Muscle layer of duodenum (tissue), 2 donors: Measurements from ENCODE around the gene DIPK1C.

Experiments
- H3K27ac ChIP-seq: one replicate; pipeline ENCODE4 v1.7.0; 2013; ENCODE audit warnings: mild to moderate bottlenecking, low read length
- H3K27me3 ChIP-seq: one replicate; pipeline ENCODE4 v1.7.0; 2013; ENCODE audit warnings: low read depth, mild to moderate bottlenecking, control low read depth, low read length
- H3K36me3 ChIP-seq, 2 donors: one replicate each; pipeline ENCODE4 v1.7.0; 2013; ENCODE audit warnings: low read length in 2 of 2, control low read depth in 1 of 2, mild to moderate bottlenecking in 1 of 2; ENCODE audit not compliant: insufficient read depth in 2 of 2, control insufficient read depth in 1 of 2
- H3K4me1 ChIP-seq, 2 donors: one replicate each; pipeline ENCODE4 v1.7.0; 2013; ENCODE audit warnings: low read length in 2 of 2, mild to moderate bottlenecking in 2 of 2, control low read depth in 1 of 2, moderate library complexity in 1 of 2; ENCODE audit not compliant: insufficient read depth in 2 of 2, control insufficient read depth in 1 of 2
- H3K4me3 ChIP-seq, 2 donors: one replicate each; pipeline ENCODE4 v1.7.0; 2013; ENCODE audit warnings: low read length in 2 of 2, low read depth in 1 of 2, mild to moderate bottlenecking in 1 of 2
- H3K9me3 ChIP-seq, 2 donors: one replicate each; pipeline ENCODE4 v1.7.0; 2013; ENCODE audit warnings: low read length in 2 of 2, control low read depth in 1 of 2, mild to moderate bottlenecking in 1 of 2; ENCODE audit not compliant: control insufficient read depth in 1 of 2
- donor health status: healthy.

DIPK1C gene

DNA sequence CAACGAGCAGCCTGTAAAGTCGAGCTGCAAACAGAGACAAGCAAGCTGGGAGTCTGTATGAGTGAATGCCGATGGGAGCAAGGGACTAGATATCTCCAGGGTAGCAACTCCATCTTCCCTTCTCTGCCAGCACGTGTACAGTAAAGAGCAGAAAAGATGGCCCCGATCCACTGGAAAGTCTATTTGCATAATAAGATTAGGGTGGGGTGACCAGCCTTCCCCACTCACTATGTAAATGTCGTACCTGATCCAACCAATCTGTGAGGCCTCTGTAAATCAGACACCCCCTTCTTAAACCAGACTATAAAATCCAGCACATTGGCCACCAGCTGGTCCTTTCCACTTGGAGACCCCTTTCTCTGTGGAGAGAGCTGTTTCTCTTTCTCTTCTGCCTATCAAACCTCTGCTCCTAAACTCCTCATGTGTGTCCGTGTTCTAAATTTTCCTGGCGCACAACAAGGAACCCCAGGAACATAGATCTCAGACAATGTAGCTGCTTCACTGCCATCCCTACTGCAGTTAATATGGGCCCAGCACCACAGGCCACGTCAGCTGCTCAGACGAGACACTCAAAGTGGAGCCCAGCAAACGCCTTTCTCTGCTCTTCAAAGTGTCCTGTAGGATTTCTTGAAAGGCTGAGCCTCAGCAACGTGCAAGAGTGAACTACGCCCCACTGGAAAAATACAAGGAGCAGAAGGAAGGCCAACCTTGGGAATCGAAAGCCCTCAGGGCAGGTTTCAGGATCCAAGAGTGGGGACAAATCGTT is 26.1 kb downstream of the DIPK1C start:
- H3K4me3 ChIP-seq: no peak overlapping the region
- H3K27ac ChIP-seq: no peak overlapping the region
- H3K9me3 ChIP-seq: no peaks in the 10 kb centered on the region
- H3K36me3 ChIP-seq: no peaks in the 10 kb centered on the region
- no peaks in the 10 kb centered on the region for H3K4me1 ChIP-seq
- H3K27me3 ChIP-seq: no peaks in the 10 kb centered on the region

DNA sequence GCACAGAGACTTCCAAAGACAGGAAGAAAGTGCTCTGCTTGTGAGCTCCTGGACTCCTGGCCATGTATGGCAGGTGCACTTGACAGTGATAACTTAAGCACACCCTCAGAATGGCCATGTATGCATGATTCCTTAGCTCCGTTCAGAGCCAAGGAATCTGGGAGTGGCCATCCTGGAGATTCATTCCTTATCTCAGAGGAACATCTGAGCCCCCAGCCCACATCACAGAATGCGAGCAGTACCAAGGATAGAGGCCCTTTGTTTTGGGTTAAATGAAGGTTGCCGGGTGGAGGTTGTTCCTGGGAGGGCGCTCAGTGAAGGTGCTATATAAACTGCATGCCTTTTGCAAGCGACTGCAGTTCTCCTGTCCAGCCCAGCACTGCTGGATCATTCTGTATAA is 26.9 kb downstream of the DIPK1C start:
- Histone ChIP-seq H3K4me1 (no peaks in the 10 kb centered on the region), H3K27me3 (no peaks in the 10 kb centered on the region), H3K27ac (no peak overlapping the region), H3K36me3 (no peaks in the 10 kb centered on the region), H3K9me3 (no peaks in the 10 kb centered on the region), H3K4me3 (no peak overlapping the region)

DNA sequence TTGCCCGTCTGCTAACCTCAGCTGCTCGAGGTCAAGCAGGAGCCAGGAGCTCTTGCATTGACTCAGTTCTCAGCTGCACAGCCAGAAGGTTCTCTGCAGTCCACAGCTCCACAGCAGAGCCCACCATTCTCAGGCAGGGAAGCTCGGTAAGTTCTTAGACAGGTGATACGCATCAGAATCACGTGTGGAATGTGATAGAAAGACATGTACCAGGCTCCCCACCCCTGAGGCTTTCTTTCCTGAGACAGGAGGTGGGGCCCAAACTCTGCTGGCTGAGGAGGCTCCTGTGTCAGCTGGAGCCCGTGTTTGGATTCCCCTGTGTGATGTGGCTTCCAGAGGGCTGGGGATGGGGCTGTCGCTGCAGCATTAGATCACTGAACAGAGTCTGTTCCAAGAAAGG is 28.0 kb downstream of the DIPK1C start:
- no peak overlapping the region for H3K4me3 ChIP-seq
- H3K27me3 ChIP-seq: no peaks in the 10 kb centered on the region
- H3K36me3 ChIP-seq: no peaks in the 10 kb centered on the region
- H3K27ac ChIP-seq: no peak overlapping the region
- no peaks in the 10 kb centered on the region for H3K9me3 ChIP-seq
- no peaks in the 10 kb centered on the region for H3K4me1 ChIP-seq

DNA sequence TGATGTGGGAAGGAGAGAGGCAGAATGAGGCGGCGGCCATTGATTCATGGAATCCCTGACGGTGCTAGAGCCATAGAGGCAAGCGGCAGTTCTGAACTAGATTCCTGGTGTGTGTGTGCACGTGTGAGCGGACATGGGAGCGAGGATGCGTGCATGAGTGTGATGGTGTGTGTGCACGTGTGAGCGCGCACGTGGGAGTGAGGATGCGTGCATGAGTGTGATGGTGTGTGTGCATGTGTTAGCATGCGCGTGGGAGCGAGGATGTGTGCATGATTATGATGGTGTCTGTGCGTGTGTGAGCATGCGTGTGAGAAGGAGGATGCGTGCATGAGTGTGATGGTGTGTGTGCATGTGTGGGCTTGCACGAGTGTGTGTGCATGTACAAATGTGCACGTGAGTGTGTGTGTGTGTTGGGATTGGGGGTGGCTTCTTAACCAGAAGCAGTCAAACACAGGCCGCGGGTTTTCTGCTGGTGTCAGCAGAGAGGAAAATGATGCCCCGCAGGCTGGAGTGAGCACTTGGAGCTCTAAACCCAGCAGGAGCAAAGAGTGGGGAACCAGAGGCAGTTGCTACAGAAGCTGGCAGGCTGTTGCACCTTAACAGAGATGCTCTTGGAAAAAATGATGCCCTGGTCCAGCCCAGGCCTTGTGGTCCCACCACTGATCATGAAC is 29.5 kb downstream of the DIPK1C start:
- Histone ChIP-seq H3K27ac (no peak overlapping the region), H3K27me3 (no peaks in the 10 kb centered on the region), H3K9me3 (no peaks in the 10 kb centered on the region), H3K36me3 (no peaks in the 10 kb centered on the region), H3K4me3 (no peak overlapping the region), H3K4me1 (no peaks in the 10 kb centered on the region)

DNA sequence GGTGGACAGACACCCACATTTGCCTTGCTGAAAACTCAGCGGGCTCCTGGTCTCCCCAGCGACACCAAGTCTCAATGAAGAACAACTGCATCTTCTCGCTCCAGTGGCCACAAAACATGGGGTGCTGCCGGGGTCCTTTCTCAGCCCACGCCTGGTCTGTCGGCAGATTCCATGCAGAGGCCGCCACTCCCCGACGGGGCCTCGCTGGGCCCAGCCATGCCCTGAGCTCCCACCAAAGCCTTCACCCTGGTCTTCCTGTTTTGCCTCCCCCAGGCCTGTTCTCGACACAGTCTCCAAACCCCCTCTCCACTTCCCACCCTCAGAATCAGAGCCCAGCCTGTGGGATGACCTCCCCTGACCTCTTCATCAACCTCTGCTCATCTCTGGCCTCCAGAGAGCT is 31.2 kb downstream of the DIPK1C start:
- Histone ChIP-seq H3K36me3 (no peaks in the 10 kb centered on the region), H3K4me3 (no peak overlapping the region), H3K9me3 (no peaks in the 10 kb centered on the region), H3K27me3 (no peaks in the 10 kb centered on the region), H3K27ac (no peak overlapping the region), H3K4me1 (no peaks in the 10 kb centered on the region)

DNA sequence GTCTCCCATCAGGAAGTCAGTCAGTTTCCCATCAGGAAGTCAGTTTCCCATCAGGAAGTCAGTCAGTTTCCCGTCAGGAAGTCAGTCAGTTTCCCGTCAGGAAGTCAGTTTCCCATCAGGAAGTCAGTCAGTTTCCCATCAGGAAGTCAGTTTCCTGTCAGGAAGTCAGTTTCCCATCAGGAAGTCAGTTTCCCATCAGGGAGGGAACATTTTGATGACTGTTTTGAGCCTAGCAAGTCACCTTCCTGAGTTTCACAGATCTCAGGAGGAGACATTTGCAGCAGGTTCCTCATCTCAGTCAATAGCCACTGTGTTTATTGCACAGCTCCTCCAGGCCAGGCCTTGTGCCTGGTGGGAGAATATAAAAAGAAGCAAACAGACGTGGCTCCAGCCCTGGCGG is 31.9 kb downstream of the DIPK1C start:
- Histone ChIP-seq H3K27ac (no peak overlapping the region), H3K9me3 (no peaks in the 10 kb centered on the region)

DNA sequence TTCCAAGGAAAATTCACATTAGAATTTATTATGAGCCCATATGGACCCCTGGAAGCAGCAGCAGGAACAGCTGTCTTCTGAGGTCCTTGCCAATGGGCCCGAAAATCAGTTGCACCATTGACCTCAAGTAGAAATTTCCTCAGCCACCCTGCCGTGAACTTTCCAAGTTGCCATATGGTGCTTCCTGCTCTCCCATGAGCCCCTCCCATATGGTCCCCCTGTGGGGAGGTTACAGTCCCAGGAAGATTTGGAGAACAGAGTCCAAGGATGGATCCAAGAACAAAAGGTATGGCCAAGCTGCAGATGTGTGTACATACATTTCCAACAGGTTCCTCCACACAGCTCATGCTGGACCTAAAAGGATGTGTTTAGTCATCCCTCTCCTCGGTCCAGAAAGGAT is 34.6 kb downstream of the DIPK1C start:
- Histone ChIP-seq H3K36me3 (no peaks in the 10 kb centered on the region), H3K27ac (no peak overlapping the region), H3K4me3 (no peak overlapping the region), H3K4me1 (no peaks in the 10 kb centered on the region), H3K27me3 (no peaks in the 10 kb centered on the region), H3K9me3 (no peaks in the 10 kb centered on the region)

More for the DNA sequence above, 31.9 kb downstream of the DIPK1C start:
- Histone ChIP-seq H3K4me3 (no peak overlapping the region), H3K4me1 (no peaks in the 10 kb centered on the region), H3K27me3 (no peaks in the 10 kb centered on the region), H3K36me3 (no peaks in the 10 kb centered on the region)

DNA sequence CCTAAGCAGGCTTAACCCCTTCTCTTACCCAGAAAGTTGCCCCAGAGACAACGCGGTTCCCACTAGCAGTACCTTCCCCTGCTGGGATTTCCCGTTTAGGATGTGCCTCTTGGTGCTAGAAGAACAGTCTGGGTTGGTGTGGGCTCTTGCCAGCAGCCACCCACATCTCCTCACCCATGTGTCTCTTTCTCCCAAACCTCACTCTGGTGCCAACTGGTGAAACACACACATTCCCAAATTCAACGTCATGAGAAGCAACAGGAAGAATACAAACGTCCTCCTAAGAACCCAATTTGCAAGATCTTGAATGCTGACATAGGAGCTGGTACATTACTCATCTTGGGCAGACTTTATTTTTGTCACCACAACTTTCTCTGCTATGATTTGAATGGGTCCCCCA is 36.2 kb downstream of the DIPK1C start:
- no peak overlapping the region for H3K27ac ChIP-seq
- no peaks in the 10 kb centered on the region for H3K9me3 ChIP-seq
- no peak overlapping the region for H3K4me3 ChIP-seq
- H3K4me1 ChIP-seq: no peaks in the 10 kb centered on the region
- H3K27me3 ChIP-seq: peaks cover 3% of the 10 kb centered on the region
- no peaks in the 10 kb centered on the region for H3K36me3 ChIP-seq

DNA sequence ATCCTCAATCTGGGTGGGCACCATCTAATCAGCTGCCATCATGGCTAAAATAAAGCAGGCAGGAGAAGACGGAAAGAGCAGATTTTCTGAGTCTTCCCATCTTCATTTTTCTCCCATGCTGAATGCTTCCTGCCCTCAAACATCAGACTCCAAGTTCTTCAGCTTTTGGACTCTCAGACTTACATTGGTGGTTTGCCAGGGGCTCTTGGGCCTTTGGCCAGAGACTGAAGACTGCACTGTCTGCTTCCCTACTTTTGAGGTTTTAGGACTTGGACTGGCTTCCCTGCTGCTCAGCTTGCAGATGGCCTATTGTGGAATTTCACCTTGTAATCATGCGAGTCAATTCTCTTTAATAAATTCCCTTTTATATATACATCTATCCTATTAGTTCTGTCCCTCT is 36.6 kb downstream of the DIPK1C start:
- Histone ChIP-seq H3K27ac (no peak overlapping the region), H3K9me3 (no peaks in the 10 kb centered on the region), H3K27me3 (peaks cover 3% of the 10 kb centered on the region), H3K36me3 (no peaks in the 10 kb centered on the region), H3K4me1 (no peaks in the 10 kb centered on the region), H3K4me3 (no peak overlapping the region)

DNA sequence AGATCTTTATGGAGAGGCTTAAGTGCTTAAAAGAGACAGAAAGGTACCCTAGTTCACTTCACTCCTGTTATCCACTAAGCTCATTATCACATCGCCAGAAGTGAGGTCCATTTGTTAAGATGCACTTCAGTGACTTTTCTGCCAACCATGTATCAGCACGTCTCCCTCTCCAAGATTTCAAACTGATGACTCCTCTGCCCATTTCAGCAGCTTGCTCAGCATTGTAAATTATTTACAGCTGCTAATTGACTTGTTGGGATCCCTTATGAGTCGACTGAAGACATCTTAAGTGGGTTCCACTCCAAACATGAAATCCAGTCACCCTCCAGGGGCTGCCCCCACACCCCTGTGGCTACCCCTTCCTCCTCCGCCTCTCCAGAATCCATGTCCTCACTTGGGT is 37.3 kb downstream of the DIPK1C start:
- Histone ChIP-seq H3K27ac (no peak overlapping the region), H3K36me3 (no peaks in the 10 kb centered on the region), H3K4me1 (no peaks in the 10 kb centered on the region), H3K9me3 (no peaks in the 10 kb centered on the region), H3K4me3 (no peak overlapping the region), H3K27me3 (peaks cover 3% of the 10 kb centered on the region)

DNA sequence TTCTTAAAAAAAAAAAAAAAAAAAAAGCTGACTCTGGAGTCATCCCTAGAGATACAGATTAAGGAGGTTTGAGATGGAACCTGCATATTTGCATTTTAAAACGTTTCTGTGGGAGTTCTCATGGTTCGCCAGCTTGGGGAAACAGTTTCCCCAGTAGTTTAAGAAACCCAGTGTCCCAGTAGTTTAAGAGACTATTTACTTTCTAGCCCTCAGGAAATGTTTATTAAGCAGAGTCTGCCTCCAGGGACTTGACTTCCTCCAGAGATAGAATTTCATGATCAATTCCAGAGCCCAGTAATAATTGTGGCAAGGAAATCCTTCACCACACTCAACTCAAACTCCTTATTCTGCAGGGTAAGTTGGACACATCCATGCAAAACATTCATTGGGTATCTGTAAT is 39.1 kb downstream of the DIPK1C start:
- no peak overlapping the region for H3K27ac ChIP-seq

DNA sequence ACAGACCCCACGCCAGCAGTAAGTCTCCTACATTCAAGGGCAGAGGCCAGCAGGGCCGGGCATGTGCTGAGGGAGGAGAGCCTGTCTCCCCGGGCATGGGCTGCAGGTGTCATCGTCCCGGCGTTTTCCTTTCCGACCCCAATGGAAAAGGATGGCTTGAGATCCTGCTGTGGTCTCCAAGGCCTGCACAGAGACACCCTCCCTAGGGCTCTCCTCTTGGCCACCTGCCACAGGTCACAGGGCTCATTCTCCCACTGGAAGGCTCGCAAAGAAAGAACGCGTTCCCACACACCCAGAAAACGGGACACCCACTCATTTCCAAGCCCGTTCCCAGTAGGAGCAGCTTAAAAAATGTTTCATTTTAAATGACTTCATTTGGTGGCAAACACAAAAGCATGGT is 41.0 kb downstream of the DIPK1C start:
- peaks cover 3% of the 10 kb centered on the region for H3K27me3 ChIP-seq
- no peaks in the 10 kb centered on the region for H3K36me3 ChIP-seq
- no peak overlapping the region for H3K4me3 ChIP-seq
- no peaks in the 10 kb centered on the region for H3K9me3 ChIP-seq
- H3K4me1 ChIP-seq: no peaks in the 10 kb centered on the region
- H3K27ac ChIP-seq: no peak overlapping the region

More for the DNA sequence above, 39.1 kb downstream of the DIPK1C start:
- Histone ChIP-seq H3K4me1 (no peaks in the 10 kb centered on the region), H3K27me3 (peaks cover 3% of the 10 kb centered on the region), H3K4me3 (no peak overlapping the region), H3K9me3 (no peaks in the 10 kb centered on the region), H3K36me3 (no peaks in the 10 kb centered on the region)
